ENCODE results near the gene L3MBTL3.

L3MBTL3 gene

GRCh38 chr6:130099119-130099518, 80.7 kb downstream of the L3MBTL3 start:
- no peak for TF ChIP-seq EZH2phosphoT487 (conservative IDR thresholded peaks at IDR 0.05; ENCODE audit: low read length)
- TF ChIP-seq, protein P1, sequence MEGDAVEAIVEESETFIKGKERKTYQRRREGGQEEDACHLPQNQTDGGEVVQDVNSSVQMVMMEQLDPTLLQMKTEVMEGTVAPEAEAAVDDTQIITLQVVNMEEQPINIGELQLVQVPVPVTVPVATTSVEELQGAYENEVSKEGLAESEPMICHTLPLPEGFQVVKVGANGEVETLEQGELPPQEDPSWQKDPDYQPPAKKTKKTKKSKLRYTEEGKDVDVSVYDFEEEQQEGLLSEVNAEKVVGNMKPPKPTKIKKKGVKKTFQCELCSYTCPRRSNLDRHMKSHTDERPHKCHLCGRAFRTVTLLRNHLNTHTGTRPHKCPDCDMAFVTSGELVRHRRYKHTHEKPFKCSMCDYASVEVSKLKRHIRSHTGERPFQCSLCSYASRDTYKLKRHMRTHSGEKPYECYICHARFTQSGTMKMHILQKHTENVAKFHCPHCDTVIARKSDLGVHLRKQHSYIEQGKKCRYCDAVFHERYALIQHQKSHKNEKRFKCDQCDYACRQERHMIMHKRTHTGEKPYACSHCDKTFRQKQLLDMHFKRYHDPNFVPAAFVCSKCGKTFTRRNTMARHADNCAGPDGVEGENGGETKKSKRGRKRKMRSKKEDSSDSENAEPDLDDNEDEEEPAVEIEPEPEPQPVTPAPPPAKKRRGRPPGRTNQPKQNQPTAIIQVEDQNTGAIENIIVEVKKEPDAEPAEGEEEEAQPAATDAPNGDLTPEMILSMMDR (IDR thresholded peaks at IDR 0.05; ENCODE audit: insufficient read depth, low read length, poor library complexity, severe bottlenecking), result no peak
- no peak overlapping the region for H3K27ac ChIP-seq (ENCODE audit: low read depth, low read length)
- no peaks in the 10 kb centered on the region for H3K27me3 ChIP-seq (ENCODE audit: low read length)
- no peaks in the 10 kb centered on the region for H3K36me3 ChIP-seq (ENCODE audit: low read length)
- no peak overlapping the region for H3K4me2 ChIP-seq (ENCODE audit: low read depth, low read length, poor library complexity, severe bottlenecking)
- H3K9me3 ChIP-seq (ENCODE audit: insufficient read depth, low read length), result no peaks in the 10 kb centered on the region
- no peak overlapping the region for H3K4me3 ChIP-seq (ENCODE audit: insufficient read depth, low read length, poor library complexity, severe bottlenecking)
- H2AFZ ChIP-seq (ENCODE audit: low read depth, low read length, severe bottlenecking), result no peak overlapping the region
- H3F3A ChIP-seq (ENCODE audit: insufficient read depth), result no peaks in the 10 kb centered on the region
- no peaks in the 10 kb centered on the region for H3K9me2 ChIP-seq (replicated peaks; ENCODE audit: insufficient read depth, low read length)
- no peaks in the 10 kb centered on the region for H3K79me2 ChIP-seq (ENCODE audit: insufficient read depth, low read length)
- no peak overlapping the region for H3K9ac ChIP-seq (ENCODE audit: low read length)
- H4K20me1 ChIP-seq (ENCODE audit: low read depth, low read length), result no peaks in the 10 kb centered on the region

- TF ChIP-seq, protein P1 (IDR thresholded peaks at IDR 0.05; ENCODE audit: insufficient read depth, low read length, poor library complexity, severe bottlenecking), result no peak
- TF ChIP-seq EZH2phosphoT487 (conservative IDR thresholded peaks at IDR 0.05; ENCODE audit: low read length), result no peak
- no peaks in the 10 kb centered on the region for H3K9me3 ChIP-seq (ENCODE audit: insufficient read depth, low read length)
- H3K27ac ChIP-seq (ENCODE audit: low read depth, low read length), result no peak overlapping the region
- H3K79me2 ChIP-seq (ENCODE audit: insufficient read depth, low read length), result no peaks in the 10 kb centered on the region
- no peaks in the 10 kb centered on the region for H3F3A ChIP-seq (ENCODE audit: insufficient read depth)
- H3K9ac ChIP-seq (ENCODE audit: low read length), result no peak overlapping the region
- H4K20me1 ChIP-seq (ENCODE audit: low read depth, low read length), result no peaks in the 10 kb centered on the region
- no peak overlapping the region for H3K4me3 ChIP-seq (ENCODE audit: insufficient read depth, low read length, poor library complexity, severe bottlenecking)
- H2AFZ ChIP-seq (ENCODE audit: low read depth, low read length, severe bottlenecking), result no peak overlapping the region
- H3K9me2 ChIP-seq (replicated peaks; ENCODE audit: insufficient read depth, low read length), result no peaks in the 10 kb centered on the region
- H3K27me3 ChIP-seq (ENCODE audit: low read length), result no peaks in the 10 kb centered on the region
- no peaks in the 10 kb centered on the region for H3K36me3 ChIP-seq (ENCODE audit: low read length)
- H3K4me2 ChIP-seq (ENCODE audit: low read depth, low read length, poor library complexity, severe bottlenecking), result no peak overlapping the region
Measured at GRCh38 chr6:130105996-130106704, 87.8 kb downstream of the L3MBTL3 start.

DNA sequence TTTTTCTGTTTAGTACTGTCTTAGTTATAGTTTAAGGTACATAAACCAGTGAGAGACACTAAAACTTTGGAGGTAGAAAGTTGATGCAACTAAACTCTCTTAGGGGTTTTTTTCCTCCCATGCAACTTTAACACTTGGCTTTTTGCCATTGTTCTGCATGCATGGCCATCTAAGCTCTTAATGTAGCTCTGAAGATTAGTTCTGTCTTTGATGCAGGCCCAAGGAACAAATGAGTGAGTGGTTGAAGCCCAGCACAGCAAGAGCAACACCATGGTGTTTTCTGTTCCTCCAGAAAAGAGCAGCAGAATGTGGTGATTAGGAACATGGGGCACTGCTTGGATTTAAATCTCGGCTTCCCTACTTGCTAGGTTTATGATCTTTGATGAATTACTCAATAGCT, 89.3 kb downstream of the L3MBTL3 start:
- no peak for TF ChIP-seq EZH2phosphoT487 (conservative IDR thresholded peaks at IDR 0.05; ENCODE audit: low read length)
- TF ChIP-seq, protein P1 (IDR thresholded peaks at IDR 0.05; ENCODE audit: insufficient read depth, low read length, poor library complexity, severe bottlenecking), result no peak
- no peaks in the 10 kb centered on the region for H4K20me1 ChIP-seq (ENCODE audit: low read depth, low read length)
- H3K27ac ChIP-seq (ENCODE audit: low read depth, low read length), result no peak overlapping the region; the same call in 1 of the 2 replicates
- H3K9me3 ChIP-seq (ENCODE audit: insufficient read depth, low read length), result no peaks in the 10 kb centered on the region
- no peak overlapping the region for H3K9ac ChIP-seq (ENCODE audit: low read length)
- H3K4me2 ChIP-seq (ENCODE audit: low read depth, low read length, poor library complexity, severe bottlenecking), result no peak overlapping the region
- no peaks in the 10 kb centered on the region for H3K27me3 ChIP-seq (ENCODE audit: low read length)
- H3K4me3 ChIP-seq (ENCODE audit: insufficient read depth, low read length, poor library complexity, severe bottlenecking), result no peak overlapping the region
- H2AFZ ChIP-seq (ENCODE audit: low read depth, low read length, severe bottlenecking), result no peak overlapping the region
- no peaks in the 10 kb centered on the region for H3K79me2 ChIP-seq (ENCODE audit: insufficient read depth, low read length)
- no peaks in the 10 kb centered on the region for H3K9me2 ChIP-seq (replicated peaks; ENCODE audit: insufficient read depth, low read length)
- H3K36me3 ChIP-seq (ENCODE audit: low read length), result no peaks in the 10 kb centered on the region
- no peaks in the 10 kb centered on the region for H3F3A ChIP-seq (ENCODE audit: insufficient read depth)

Data from SU-DHL-6 (cell line).